Adrenal gland (tissue), 12 donors: ENCODE results near the gene SLC25A52. TPM values are rescaled to one million over a fixed set of nuclear protein-coding genes. Genes with fewer than 3 reads are reported as not detected.

Experiments
- DNase-seq, 7 donors: peaks; one replicate each; pipeline ENCODE4 v3.0.0-alpha.2; 2019 to 2020
- H3K27ac ChIP-seq, 5 donors: fragments of 200-600 bp; sonication (generic) in 4 of 5; 1 replicate in 3 of 5; 2 replicates in 2 of 5; pipeline versions ENCODE4 v1.5.1 to v1.8.0; 2016 to 2020; ENCODE audit warnings: mild to moderate bottlenecking in 1 of 5
- H3K27me3 ChIP-seq: fragments of 200-600 bp; 2 replicates; pipeline ENCODE4 v1.8.0; 2021
- H3K36me3 ChIP-seq, 2 donors: fragments of 200-600 bp; replicated peaks in 1 of 2; 1 replicate in 1 of 2; 2 replicates in 1 of 2; pipeline versions ENCODE4 v1.5.1 to v1.8.0; 2018 to 2022
- H3K4me1 ChIP-seq, 2 donors: fragments of 200-600 bp; replicated peaks in 1 of 2; 1 replicate in 1 of 2; 2 replicates in 1 of 2; pipeline versions ENCODE4 v1.5.1 to v1.8.0; 2018 to 2021
- H3K4me3 ChIP-seq, 4 donors: fragments of 200-600 bp; sonication (generic) in 3 of 4; one replicate each; pipeline ENCODE4 v1.5.1; 2016 to 2018
- H3K9me3 ChIP-seq, 3 donors: fragments of 200-600 bp; sonication (generic) in 1 of 3; replicated peaks in 1 of 3; 1 replicate in 2 of 3; 2 replicates in 1 of 3; pipeline versions ENCODE4 v1.5.1 to v1.8.0; 2016 to 2021
- POLR2A ChIP-seq, 2 donors: fragments of 450-650 bp; IDR thresholded peaks; one replicate each; pipeline ENCODE4 v1.6.1; 2017; ENCODE audit warnings: antibody characterized with exemption in 2 of 2, mild to moderate bottlenecking in 2 of 2, moderate library complexity in 1 of 2
- WGBS, 4 donors: extraction: QIAGEN DNeasy Blood & Tissue Kit in 2 of 4; methylation state at CpG; one replicate each; pipeline versions ENCODE4 v1.1.5 to v1.1.7; 2013 to 2017; 5-methylcytosine and 5-hydroxymethylcytosine counted together
- intact Hi-C, 2 donors: fragments of 100-400 bp; cut with DNase I; formaldehyde crosslinking; loops; one replicate each; pipeline versions ENCODE4 v1.14.1 to v1.15.0; 2022 to 2023
- polyA plus RNA-seq, 3 donors: library from polyadenylated mRNA; stranded (reverse); fragments of 200-250 nt in 2 of 3; fragments of 350-450 nt in 1 of 3; fragmentation: Illumina TruSeq in 1 of 3; extraction: RNeasy Lipid Tissue Mini Kit (QIAGEN cat#74804) in 1 of 3; gene quantifications; one replicate each; pipeline ENCODE4 v1.2.3, GENCODE V29; 2013 to 2014
- total RNA-seq, 9 donors: library from RNA; depleted of rRNA in 4 of 9; stranded (reverse); fragments of >200 nt in 4 of 9; fragments of 120-200 nt in 1 of 9; fragmentation: NEBNext Ultra II Directional in 1 of 9; extraction: Animal tissue kit (Norgen Biotek cat#: 25700) in 1 of 9; gene quantifications; one replicate each; pipeline versions ENCODE4 v1.1.0 to v1.2.4, GENCODE V29; 2013 to 2023
- TF ChIP-seq, protein P1 (sequence below), 6 experiments: fragments of 450-650 bp in 4 of 6; fragments of 200-600 bp in 2 of 6; sonication (generic) in 1 of 6; IDR thresholded peaks; 1 replicate in 5 of 6; 2 replicates in 1 of 6; pipeline versions ENCODE4 v1.5.1 to v1.8.0; 2016 to 2021; ENCODE audit warnings: antibody characterized with exemption in 6 of 6, mild to moderate bottlenecking in 2 of 6, moderate library complexity in 1 of 6
- donor health status: healthy with polysubstance abuse.
- donor health status: Bipolar disorder and iron deficiency.
- donor health status: DM: yes; HTN: yes; CAD: no.
- donor health status: DM: no; HTN: no; CAD: no.
- donor health status: DM: no; HTN: no; CAD: no.
- donor health status: DM: yes; HTN: yes; CAD: no.

SLC25A52 gene
- total and polyA plus RNA-seq, 12 donors, result 0.06 to 0.47 TPM; not detected in 10

- Histone ChIP-seq H3K4me1 (no peaks in the 10 kb centered on the region), H3K9me3 (no peaks in the 10 kb centered on the region), H3K36me3 (no peaks in the 10 kb centered on the region), H3K4me3 (no peak overlapping the region), H3K27ac (no peak overlapping the region), H3K27me3 (no peaks in the 10 kb centered on the region)
- no peak for DNase-seq
- no peak for TF ChIP-seq POLR2A (IDR thresholded peaks at IDR 0.05)
- WGBS, 4 donors, result 81 to 90% (median 88%) methylated on average over 2 of the region's 2 CpGs
- intact Hi-C loops, result no loop called here
Measured at GRCh38 chr18:31795747-31796146, 35.1 kb upstream of the SLC25A52 start.

- intact Hi-C loops, result no loop called here
- DNase-seq, result no peak
- Histone ChIP-seq H3K36me3 (no peaks in the 10 kb centered on the region), H3K27ac (no peak overlapping the region), H3K4me3 (no peak overlapping the region), H3K27me3 (no peaks in the 10 kb centered on the region), H3K9me3 (no peaks in the 10 kb centered on the region), H3K4me1 (no peaks in the 10 kb centered on the region)
- TF ChIP-seq, protein P1, sequence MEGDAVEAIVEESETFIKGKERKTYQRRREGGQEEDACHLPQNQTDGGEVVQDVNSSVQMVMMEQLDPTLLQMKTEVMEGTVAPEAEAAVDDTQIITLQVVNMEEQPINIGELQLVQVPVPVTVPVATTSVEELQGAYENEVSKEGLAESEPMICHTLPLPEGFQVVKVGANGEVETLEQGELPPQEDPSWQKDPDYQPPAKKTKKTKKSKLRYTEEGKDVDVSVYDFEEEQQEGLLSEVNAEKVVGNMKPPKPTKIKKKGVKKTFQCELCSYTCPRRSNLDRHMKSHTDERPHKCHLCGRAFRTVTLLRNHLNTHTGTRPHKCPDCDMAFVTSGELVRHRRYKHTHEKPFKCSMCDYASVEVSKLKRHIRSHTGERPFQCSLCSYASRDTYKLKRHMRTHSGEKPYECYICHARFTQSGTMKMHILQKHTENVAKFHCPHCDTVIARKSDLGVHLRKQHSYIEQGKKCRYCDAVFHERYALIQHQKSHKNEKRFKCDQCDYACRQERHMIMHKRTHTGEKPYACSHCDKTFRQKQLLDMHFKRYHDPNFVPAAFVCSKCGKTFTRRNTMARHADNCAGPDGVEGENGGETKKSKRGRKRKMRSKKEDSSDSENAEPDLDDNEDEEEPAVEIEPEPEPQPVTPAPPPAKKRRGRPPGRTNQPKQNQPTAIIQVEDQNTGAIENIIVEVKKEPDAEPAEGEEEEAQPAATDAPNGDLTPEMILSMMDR (IDR thresholded peaks at IDR 0.05), result no peak
- no peak for TF ChIP-seq POLR2A (IDR thresholded peaks at IDR 0.05)
Measured at GRCh38 chr18:31793531-31793930, 32.9 kb upstream of the SLC25A52 start.

- Histone ChIP-seq H3K4me3 (no peak overlapping the region), H3K27me3 (no peaks in the 10 kb centered on the region), H3K27ac (no peak overlapping the region), H3K9me3 (no peaks in the 10 kb centered on the region), H3K36me3 (no peaks in the 10 kb centered on the region), H3K4me1 (no peaks in the 10 kb centered on the region)
- WGBS, 4 donors, result 85 to 92% (median 88%) methylated on average over 2 of the region's 2 CpGs
- intact Hi-C loops, result no loop called here
- TF ChIP-seq, protein P1 (IDR thresholded peaks at IDR 0.05), result no peak
- no peak for TF ChIP-seq POLR2A (IDR thresholded peaks at IDR 0.05)
- DNase-seq, result no peak
Measured at GRCh38 chr18:31792580-31792911, 31.9 kb upstream of the SLC25A52 start.

DNA sequence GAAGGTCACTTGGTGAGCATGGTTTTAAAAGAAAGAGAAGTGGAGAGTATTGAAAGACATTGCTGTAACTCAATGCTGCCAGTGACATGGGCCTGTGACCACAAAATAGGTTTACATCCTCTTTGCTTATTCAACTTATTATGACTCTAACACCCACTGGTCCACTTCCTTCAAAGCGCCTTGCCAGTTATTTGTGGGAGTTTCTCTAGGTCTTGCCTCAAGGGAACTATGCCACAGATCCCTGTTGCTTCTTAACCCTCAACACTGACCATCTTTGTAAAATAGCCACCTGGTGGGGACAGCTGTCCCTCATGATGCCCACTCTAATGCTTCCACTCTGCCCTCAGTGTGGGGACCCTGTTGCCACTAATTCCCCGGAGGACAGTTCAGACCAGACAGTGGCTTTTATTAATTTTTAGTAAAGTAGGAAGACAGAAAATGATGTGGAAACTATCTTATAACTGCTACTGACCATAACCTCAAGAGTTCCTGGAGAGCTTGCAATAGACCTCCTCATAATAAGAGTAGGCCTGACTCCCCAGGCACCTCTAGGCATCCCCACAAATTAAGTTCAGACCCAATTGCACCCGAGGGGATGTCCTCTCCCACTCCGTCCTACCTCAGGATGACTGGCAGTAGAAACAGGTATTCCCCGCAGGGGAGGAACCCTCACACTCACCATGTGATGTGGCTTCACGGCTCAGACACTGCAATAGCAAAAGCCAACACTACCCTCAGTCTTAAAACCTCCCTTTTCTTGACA lies 31.3 kb upstream of the SLC25A52 start:
- intact Hi-C loops, result no loop called here
- DNase-seq, result no peak
- no peaks in the 10 kb centered on the region for H3K4me1 ChIP-seq
- WGBS, 4 donors, result 70 to 87% (median 85%) methylated on average over 6 of the region's 6 CpGs
- H3K36me3 ChIP-seq, result no peaks in the 10 kb centered on the region
- TF ChIP-seq, protein P1 (IDR thresholded peaks at IDR 0.05), result no peak
- TF ChIP-seq POLR2A (IDR thresholded peaks at IDR 0.05), result no peak
- H3K27ac ChIP-seq, result no peak overlapping the region
- no peaks in the 10 kb centered on the region for H3K27me3 ChIP-seq
- no peak overlapping the region for H3K4me3 ChIP-seq
- no peaks in the 10 kb centered on the region for H3K9me3 ChIP-seq

- TF ChIP-seq POLR2A (IDR thresholded peaks at IDR 0.05), result no peak
- TF ChIP-seq, protein P1 (IDR thresholded peaks at IDR 0.05), result no peak
Measured at GRCh38 chr18:31789409-31789808, 28.7 kb upstream of the SLC25A52 start.

More at GRCh38 chr18:31789409-31789808, 28.7 kb upstream of the SLC25A52 start:
- no peak overlapping the region for H3K27ac ChIP-seq
- H3K27me3 ChIP-seq, result no peaks in the 10 kb centered on the region
- no peaks in the 10 kb centered on the region for H3K9me3 ChIP-seq
- no peaks in the 10 kb centered on the region for H3K4me1 ChIP-seq
- no peak for DNase-seq
- no peaks in the 10 kb centered on the region for H3K36me3 ChIP-seq
- WGBS, 4 donors, result 82 to 85% (median 84%) methylated on average over 10 of the region's 10 CpGs
- H3K4me3 ChIP-seq, result no peak overlapping the region
- intact Hi-C loops, result no loop called here
